HepG2 (cell line): ENCODE data around the gene PRKCG. TPM values are rescaled to one million over a fixed set of nuclear protein-coding genes. Genes with fewer than 3 reads are reported as not detected.

Source experiments
- ASH2L ChIP-seq: fragments of 300-600, 200-600 bp; sonication (generic); IDR thresholded peaks from 2 replicates; pipeline ENCODE4 v1.7.0; 2017; ENCODE audit warnings: low read depth, mild to moderate bottlenecking, moderate library complexity, mixed read lengths, low read length; ENCODE audit not compliant: insufficient read length
- CBX5 ChIP-seq: sonication (generic); formaldehyde crosslinking; IDR thresholded peaks from 2 replicates; pipeline ENCODE4 v1.4.0; 2020; ENCODE audit warnings: missing genetic modification reagents, borderline replicate concordance
- EHMT2 ChIP-seq: fragments of 200-600 bp; sonication (generic); IDR thresholded peaks from 2 replicates; pipeline ENCODE4 v1.7.0; 2017; ENCODE audit warnings: antibody characterized with exemption, low read depth, low read length, borderline replicate concordance
- GABPB1 ChIP-seq: IDR thresholded peaks from 2 replicates; pipeline ENCODE4 v1.6.1; 2016; ENCODE audit warnings: mild to moderate bottlenecking, missing genetic modification reagents, moderate library complexity, missing compliant biosample characterization
- GATAD2A ChIP-seq: IDR thresholded peaks from 2 replicates; pipeline ENCODE4 v1.6.1; 2016
- HDAC1 ChIP-seq: sonication (generic); formaldehyde crosslinking; IDR thresholded peaks from 2 replicates; pipeline ENCODE4 v1.5.1; 2020; ENCODE audit warnings: mild to moderate bottlenecking, missing genetic modification reagents
- MEF2D ChIP-seq: sonication (generic); formaldehyde crosslinking; IDR thresholded peaks from 2 replicates; pipeline ENCODE4 v1.5.1; 2020; ENCODE audit warnings: mild to moderate bottlenecking, missing genetic modification reagents
- NFE2L1 ChIP-seq: sonication (generic); formaldehyde crosslinking; IDR thresholded peaks from 2 replicates; pipeline ENCODE4 v1.4.0; 2020; ENCODE audit warnings: missing genetic modification reagents, mild to moderate bottlenecking, borderline replicate concordance
- POLR2AphosphoS5 ChIP-seq: IDR thresholded peaks from 2 replicates; pipeline ENCODE4 v1.6.1; 2012; ENCODE audit warnings: low read depth, low read length
- RCOR2 ChIP-seq: IDR thresholded peaks from 2 replicates; pipeline ENCODE4 v1.6.1; 2016; ENCODE audit warnings: missing biosample characterization, missing genetic modification reagents
- ZBTB42 ChIP-seq: sonication (generic); formaldehyde crosslinking; IDR thresholded peaks from 2 replicates; pipeline ENCODE4 v1.5.0; 2020; ENCODE audit warnings: mild to moderate bottlenecking, missing genetic modification reagents
- ZC3H13 ChIP-seq: sonication (generic); formaldehyde crosslinking; IDR thresholded peaks from 2 replicates; pipeline ENCODE4 v1.8.1; 2023; ENCODE audit warnings: mild to moderate bottlenecking, missing genetic modification reagents, moderate library complexity
- ZNF12 ChIP-seq: sonication (generic); formaldehyde crosslinking; IDR thresholded peaks from 2 replicates; pipeline ENCODE4 v1.5.0; 2020; ENCODE audit warnings: missing genetic modification reagents
- ZNF263 ChIP-seq: sonication (generic); formaldehyde crosslinking; IDR thresholded peaks from 2 replicates; pipeline ENCODE4 v1.4.0; 2020; ENCODE audit warnings: missing genetic modification reagents
- ZNF264 ChIP-seq: sonication (generic); formaldehyde crosslinking; IDR thresholded peaks from 2 replicates; pipeline ENCODE4 v1.4.0; 2020; ENCODE audit warnings: missing genetic modification reagents
- ZNF441 ChIP-seq: sonication (generic); formaldehyde crosslinking; IDR thresholded peaks from 2 replicates; pipeline ENCODE4 v1.7.0; 2021; ENCODE audit warnings: missing genetic modification reagents, borderline replicate concordance
- ZNF558 ChIP-seq: sonication (generic); formaldehyde crosslinking; IDR thresholded peaks from 2 replicates; pipeline ENCODE4 v1.9.0; 2022; ENCODE audit warnings: mild to moderate bottlenecking, missing genetic modification reagents, borderline replicate concordance
- ZNF792 ChIP-seq: IDR thresholded peaks from 2 replicates; pipeline ENCODE4 v1.6.1; 2016
- ZNF839 ChIP-seq: sonication (generic); formaldehyde crosslinking; IDR thresholded peaks from 2 replicates; pipeline ENCODE4 v1.4.0; 2020; ENCODE audit warnings: missing genetic modification reagents, mild to moderate bottlenecking, borderline replicate concordance
- polyA plus RNA-seq, 8 experiments: library from polyadenylated mRNA; depleted of rRNA in 3 of 8; stranded (reverse) in 7 of 8; unstranded in 1 of 8; fragments of >200 nt; fragmentation: Illumina TruSeq in 4 of 8; extraction: Trizol in 4 of 8; gene quantifications; 2 replicates each; pipeline versions ENCODE4 v1.2.1 to v1.2.3, GENCODE V29; 2011 to 2016; ENCODE audit warnings: low read depth in 4 of 8, missing spikeins in 1 of 8, mixed read lengths in 1 of 8; ENCODE audit not compliant: insufficient read depth in 1 of 8
- total RNA-seq, 5 experiments: library from RNA; depleted of rRNA; stranded (reverse); fragments of >200 nt; fragmentation: Illumina TruSeq; extraction: Trizol; gene quantifications; 2 replicates each; pipeline ENCODE4 v1.2.3, GENCODE V29; 2016; ENCODE audit warnings: low read depth in 1 of 5
- TF ChIP-seq, protein P1 (sequence below): sonication (generic); formaldehyde crosslinking; IDR thresholded peaks from 2 replicates; pipeline ENCODE4 v1.5.0; 2020; ENCODE audit warnings: mild to moderate bottlenecking, missing genetic modification reagents
- TF ChIP-seq, protein P2 (sequence below): sonication (generic); formaldehyde crosslinking; IDR thresholded peaks from 2 replicates; pipeline ENCODE4 v1.8.0; 2022; ENCODE audit warnings: missing genetic modification reagents, mild to moderate bottlenecking, borderline replicate concordance
- TF ChIP-seq, protein P3 (sequence below): sonication (generic); formaldehyde crosslinking; IDR thresholded peaks from 2 replicates; pipeline ENCODE4 v1.4.0; 2020; ENCODE audit warnings: missing genetic modification reagents, borderline replicate concordance
- TF ChIP-seq, protein P4 (sequence below): sonication (generic); formaldehyde crosslinking; IDR thresholded peaks from 2 replicates; pipeline ENCODE4 v1.4.0; 2020; ENCODE audit warnings: missing genetic modification reagents

The PRKCG gene
- total and polyA plus RNA-seq, 2 of the 13 experiments (the other 11 are each of a cell fraction or from before 2014, with no cell fraction given), result 0.02 to 0.03 TPM

DNA sequence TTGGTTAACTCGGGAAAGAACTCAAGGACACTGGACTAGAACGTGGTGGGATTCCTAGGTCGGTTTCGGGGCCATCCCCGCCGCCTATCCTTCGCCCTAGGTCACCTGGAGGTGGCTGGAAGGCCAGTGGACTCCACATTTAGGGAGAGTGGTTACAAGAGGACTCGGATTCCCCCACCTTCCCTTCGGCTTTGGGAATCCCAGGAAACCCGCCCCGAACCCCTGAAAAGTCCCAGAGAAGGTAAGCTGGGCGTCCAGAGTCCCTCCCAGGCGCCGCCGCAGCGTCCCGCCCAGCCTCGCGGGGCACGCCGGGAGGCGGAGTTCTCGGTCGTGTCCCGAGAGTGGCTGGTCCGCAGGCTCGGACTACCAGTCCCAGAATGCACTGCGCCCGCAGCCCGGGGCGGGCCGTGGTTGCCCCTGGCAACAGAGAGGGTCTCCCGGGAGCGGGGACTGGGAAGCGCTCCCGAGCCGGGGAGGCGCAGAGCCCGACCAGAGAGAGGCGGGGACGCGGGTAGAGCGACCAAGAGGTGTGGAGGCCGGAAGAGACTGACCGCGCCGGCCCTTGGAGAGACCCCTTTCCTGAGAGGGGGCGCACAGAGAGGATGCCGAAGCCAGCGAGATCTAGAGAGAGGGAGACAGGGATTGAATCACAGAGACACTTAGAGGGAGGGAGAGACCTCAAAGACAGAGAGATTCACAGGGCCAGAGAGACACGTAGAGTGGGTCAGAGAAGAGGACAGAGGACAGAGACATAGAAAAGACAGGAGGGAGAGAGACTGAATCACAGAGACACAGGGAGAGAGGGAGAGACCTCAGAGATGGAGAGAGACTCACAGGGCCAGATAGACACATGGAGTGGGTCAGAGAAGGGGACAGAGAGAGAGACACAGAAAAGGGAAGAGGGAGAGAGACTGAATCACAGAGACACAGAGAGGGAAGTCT, 2.6 kb upstream of the PRKCG start (continued):
- no peak for TF ChIP-seq ZNF441 (CRISPR knock-in tag)
- TF ChIP-seq ZNF263, result no peak
- TF ChIP-seq, protein P1, sequence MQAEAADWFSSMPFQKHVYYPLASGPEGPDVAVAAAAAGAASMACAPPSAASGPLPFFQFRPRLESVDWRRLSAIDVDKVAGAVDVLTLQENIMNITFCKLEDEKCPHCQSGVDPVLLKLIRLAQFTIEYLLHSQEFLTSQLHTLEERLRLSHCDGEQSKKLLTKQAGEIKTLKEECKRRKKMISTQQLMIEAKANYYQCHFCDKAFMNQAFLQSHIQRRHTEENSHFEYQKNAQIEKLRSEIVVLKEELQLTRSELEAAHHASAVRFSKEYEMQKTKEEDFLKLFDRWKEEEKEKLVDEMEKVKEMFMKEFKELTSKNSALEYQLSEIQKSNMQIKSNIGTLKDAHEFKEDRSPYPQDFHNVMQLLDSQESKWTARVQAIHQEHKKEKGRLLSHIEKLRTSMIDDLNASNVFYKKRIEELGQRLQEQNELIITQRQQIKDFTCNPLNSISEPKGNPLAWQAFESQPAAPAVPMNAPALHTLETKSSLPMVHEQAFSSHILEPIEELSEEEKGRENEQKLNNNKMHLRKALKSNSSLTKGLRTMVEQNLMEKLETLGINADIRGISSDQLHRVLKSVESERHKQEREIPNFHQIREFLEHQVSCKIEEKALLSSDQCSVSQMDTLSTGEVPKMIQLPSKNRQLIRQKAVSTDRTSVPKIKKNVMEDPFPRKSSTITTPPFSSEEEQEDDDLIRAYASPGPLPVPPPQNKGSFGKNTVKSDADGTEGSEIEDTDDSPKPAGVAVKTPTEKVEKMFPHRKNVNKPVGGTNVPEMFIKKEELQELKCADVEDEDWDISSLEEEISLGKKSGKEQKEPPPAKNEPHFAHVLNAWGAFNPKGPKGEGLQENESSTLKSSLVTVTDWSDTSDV, result no peak
- peak; percentile 89 for TF ChIP-seq GABPB1 (CRISPR knock-in tag)
- TF ChIP-seq CBX5 (CRISPR knock-in tag), result no peak
- no peak for TF ChIP-seq ZNF792 (CRISPR knock-in tag)
- no peak for TF ChIP-seq EHMT2
- no peak for TF ChIP-seq ZC3H13
- TF ChIP-seq GATAD2A (CRISPR knock-in tag), result 0 out of 2 replicates have a peak, but pooled peaks have one; percentile 44
- TF ChIP-seq, protein P2, sequence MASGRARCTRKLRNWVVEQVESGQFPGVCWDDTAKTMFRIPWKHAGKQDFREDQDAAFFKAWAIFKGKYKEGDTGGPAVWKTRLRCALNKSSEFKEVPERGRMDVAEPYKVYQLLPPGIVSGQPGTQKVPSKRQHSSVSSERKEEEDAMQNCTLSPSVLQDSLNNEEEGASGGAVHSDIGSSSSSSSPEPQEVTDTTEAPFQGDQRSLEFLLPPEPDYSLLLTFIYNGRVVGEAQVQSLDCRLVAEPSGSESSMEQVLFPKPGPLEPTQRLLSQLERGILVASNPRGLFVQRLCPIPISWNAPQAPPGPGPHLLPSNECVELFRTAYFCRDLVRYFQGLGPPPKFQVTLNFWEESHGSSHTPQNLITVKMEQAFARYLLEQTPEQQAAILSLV (CRISPR knock-in tag), result no peak
- 0 out of 2 replicates have a peak, but pooled peaks have one; percentile 50 for TF ChIP-seq HDAC1 (CRISPR knock-in tag)
- TF ChIP-seq, protein P3, sequence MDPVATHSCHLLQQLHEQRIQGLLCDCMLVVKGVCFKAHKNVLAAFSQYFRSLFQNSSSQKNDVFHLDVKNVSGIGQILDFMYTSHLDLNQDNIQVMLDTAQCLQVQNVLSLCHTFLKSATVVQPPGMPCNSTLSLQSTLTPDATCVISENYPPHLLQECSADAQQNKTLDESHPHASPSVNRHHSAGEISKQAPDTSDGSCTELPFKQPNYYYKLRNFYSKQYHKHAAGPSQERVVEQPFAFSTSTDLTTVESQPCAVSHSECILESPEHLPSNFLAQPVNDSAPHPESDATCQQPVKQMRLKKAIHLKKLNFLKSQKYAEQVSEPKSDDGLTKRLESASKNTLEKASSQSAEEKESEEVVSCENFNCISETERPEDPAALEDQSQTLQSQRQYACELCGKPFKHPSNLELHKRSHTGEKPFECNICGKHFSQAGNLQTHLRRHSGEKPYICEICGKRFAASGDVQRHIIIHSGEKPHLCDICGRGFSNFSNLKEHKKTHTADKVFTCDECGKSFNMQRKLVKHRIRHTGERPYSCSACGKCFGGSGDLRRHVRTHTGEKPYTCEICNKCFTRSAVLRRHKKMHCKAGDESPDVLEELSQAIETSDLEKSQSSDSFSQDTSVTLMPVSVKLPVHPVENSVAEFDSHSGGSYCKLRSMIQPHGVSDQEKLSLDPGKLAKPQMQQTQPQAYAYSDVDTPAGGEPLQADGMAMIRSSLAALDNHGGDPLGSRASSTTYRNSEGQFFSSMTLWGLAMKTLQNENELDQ, result no peak
- TF ChIP-seq ZNF558, result no peak
- TF ChIP-seq ZNF12, result no peak
- TF ChIP-seq RCOR2, result no peak
- peak; percentile 48 for TF ChIP-seq POLR2AphosphoS5
- TF ChIP-seq ASH2L, result peak; percentile 20
- no peak for TF ChIP-seq ZNF264
- TF ChIP-seq, protein P4, sequence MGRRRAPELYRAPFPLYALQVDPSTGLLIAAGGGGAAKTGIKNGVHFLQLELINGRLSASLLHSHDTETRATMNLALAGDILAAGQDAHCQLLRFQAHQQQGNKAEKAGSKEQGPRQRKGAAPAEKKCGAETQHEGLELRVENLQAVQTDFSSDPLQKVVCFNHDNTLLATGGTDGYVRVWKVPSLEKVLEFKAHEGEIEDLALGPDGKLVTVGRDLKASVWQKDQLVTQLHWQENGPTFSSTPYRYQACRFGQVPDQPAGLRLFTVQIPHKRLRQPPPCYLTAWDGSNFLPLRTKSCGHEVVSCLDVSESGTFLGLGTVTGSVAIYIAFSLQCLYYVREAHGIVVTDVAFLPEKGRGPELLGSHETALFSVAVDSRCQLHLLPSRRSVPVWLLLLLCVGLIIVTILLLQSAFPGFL (CRISPR knock-in tag), result no peak
- no peak for TF ChIP-seq NFE2L1 (CRISPR knock-in tag)
- no peak for TF ChIP-seq ZNF839
- TF ChIP-seq ZBTB42, result no peak
- TF ChIP-seq MEF2D (CRISPR knock-in tag), result no peak
